Measurements from ENCODE around the gene ZNF81.
"Not testable (repeated sequence)": the region's sequence is repeated elsewhere in the genome, so short reads cannot be mapped to it uniquely, and the experiment has no call there.

The ZNF81 gene

DNA sequence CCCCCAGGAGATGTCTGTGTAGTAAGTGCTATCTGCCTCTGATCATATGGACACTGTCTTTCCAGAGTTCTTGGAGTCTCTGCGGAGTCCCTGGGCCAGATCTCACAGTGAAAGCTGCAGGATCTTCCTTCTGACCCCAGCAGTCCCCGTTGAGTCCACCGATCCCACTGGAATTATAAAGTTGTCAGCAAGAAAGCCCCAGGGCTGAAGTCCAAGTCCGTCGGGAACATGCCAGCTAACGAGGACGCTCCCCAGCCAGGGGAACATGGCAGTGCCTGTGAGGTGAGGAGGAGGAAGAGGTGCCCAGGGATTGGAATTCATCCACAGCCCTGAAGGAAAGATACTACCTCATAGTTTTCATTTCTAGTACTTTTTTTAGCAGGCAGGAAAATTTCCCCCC is 9.3 kb downstream of the ZNF81 start:
- DNase-seq, result no peak

DNA sequence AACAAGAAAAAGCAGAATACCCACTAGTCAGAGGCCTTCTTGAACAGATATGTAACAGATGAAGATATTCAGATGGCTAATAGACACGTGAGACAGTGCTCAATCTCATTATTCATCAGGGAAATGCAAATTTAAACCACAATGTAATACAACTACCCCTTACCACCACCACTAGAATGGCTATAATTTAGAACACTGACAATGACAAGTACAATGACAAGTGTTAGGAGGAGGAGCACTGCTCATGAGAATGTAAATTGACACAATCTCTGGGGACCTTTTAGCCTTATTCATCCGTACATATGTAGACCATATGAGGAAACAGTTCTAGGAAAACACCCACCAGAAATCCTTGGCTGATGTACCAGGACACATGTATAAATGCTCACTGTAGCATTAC is 13.1 kb downstream of the ZNF81 start:
- DNase-seq, result no peak

DNA sequence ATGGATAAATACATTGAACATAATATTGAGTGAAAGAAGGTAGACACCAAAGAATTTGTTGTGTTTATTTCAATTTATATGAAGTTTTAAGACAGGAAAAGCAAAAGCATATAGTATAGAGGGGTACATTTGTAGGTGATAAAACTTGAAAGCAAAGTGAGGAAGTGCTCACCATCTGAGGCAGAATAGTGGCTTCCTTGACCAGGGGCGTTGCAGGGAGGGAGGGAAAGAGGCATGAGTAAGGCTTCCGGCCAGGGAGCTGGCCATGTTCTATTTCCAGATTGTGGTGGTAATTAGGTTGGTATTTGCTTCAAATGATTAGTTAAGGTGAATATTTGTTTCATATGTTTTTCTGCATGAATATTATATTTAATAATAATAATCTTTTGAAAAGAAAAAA is 13.7 kb downstream of the ZNF81 start:
- DNase-seq, result not testable (repeated sequence)

DNA sequence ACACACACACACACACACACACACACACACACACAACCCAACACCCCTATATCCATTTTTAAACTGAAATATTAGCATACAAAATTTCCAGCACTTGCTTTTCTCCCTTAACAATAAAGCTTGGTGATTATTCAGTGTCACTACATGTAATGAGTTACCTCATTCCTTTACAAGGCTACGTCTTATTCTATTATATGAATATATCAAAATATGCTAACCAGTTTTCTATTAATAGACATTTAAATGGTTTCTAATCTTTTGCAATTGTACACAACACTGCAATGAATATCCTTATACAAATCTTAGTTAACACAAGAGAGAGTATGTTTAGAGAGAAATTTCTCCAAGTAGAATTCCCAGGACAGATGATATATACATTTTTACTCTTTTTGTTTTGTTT is 14.2 kb downstream of the ZNF81 start:
- DNase-seq, result no peak

DNA sequence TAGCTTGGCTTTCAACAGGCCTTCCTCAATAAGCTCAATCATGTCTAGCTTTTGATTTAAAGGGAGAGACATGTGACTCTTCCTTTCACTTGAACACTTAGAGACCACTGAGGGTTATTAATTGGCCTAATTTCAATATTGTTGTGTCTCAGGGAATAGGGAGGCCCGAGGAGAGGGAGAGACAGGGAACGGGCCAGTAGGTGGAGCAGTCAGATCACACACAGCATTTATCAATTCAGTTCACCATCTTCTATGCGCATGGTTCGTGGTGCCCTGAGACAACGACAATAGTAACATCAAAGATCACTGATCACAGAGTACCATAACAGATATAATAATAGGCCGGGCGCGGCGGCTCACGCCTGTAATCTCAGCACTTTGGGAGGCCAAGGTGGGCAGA is 17.8 kb downstream of the ZNF81 start:
- DNase-seq, result peak; percentile 57

DNA sequence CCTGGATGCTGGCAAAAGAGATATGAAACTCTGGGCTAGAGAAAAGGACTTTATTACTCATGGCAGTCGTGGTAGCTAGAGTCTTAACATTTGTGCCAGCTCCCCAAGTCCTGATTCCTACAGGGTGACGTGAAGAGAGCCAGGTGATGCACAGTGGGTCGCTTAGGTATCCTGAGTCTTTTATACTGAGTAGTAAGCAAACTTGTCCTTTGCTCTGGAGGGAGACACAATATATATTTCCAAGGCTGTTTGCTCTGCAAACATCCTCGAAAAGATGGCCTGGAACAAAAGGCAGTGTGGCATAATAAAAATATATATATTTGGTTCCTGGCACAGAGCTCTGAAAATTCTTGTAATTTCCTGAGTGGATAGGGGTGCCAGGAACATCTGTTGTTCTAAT is 23.0 kb downstream of the ZNF81 start:
- DNase-seq, result no peak

DNA sequence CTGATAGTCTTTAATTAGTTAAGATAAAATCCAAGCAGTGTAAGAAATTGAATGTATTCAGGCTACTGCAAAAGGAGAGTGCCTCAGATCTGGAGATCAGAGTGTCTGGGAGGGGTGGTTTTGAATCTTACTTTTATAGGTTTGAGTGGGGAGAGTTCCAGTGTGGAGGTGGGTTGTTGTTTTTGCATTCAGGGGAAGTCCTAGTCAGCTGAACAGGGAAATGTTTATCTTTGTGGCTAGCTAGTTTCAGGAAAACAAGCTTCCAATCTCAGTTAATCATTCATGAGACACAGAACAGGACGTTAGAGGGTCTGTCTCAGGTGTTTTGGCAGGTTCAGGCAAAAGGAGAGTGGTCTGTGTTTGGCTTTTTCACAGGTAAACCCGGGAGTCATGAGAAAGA is 26.0 kb downstream of the ZNF81 start:
- DNase-seq, result no peak

DNA sequence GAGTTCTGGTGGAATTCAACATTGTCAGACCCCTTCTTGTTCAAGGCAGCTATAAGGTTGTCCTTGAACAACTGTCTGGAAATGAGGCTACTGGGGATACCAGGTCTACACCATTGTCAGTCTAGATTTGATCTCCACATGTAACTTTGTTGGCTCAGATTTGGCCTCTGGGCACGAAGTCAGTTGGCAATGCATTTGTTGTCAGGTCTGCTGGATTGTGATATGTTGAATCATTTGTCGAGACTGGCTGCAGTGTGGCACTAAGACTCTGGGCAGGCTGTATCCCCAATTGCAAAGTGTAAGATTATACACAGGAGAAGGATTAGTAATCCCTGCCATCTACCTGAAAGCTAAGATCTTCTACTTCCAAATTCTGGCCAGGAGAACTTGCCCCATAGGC is 26.5 kb downstream of the ZNF81 start:
- no peak for DNase-seq

DNA sequence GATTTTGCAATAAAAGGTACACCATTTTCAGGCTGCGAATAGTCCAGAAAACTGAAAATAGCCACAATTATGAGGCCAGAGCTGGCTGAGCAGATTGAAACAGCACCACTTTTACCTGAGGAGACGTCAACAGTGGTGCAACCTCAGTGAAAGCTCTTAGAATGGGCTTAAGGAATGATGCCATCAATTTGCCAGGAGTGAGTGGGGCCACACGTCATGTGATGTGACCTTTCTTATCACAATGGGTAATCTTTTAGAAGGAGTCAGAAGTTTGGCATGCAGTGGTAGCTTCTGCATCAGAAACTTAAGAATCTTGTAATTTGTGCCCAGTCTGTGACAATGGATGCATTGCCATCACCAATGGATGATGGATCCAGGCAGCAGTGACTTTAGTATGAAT is 27.6 kb downstream of the ZNF81 start:
- DNase-seq, result no peak

DNA sequence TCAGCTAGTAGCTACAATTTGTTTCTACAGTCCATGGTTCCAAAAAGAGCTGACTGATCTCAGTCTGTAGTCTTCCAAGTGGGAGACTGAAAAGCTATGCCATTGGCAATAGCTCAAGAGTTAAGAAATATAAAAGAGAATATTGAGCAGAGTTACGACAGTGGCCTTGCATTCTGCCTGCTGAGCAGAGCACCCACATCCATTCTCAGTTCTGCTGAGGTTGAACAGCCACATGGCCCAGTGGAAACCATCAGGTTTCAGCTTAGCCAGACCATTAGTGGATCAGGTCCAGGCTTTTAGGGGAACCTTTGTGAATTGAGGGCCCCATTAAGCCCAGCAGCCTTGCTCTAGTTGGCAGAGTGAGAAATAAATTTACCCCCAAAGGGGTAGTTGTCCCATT is 28.1 kb downstream of the ZNF81 start:
- DNase-seq, result no peak

DNA sequence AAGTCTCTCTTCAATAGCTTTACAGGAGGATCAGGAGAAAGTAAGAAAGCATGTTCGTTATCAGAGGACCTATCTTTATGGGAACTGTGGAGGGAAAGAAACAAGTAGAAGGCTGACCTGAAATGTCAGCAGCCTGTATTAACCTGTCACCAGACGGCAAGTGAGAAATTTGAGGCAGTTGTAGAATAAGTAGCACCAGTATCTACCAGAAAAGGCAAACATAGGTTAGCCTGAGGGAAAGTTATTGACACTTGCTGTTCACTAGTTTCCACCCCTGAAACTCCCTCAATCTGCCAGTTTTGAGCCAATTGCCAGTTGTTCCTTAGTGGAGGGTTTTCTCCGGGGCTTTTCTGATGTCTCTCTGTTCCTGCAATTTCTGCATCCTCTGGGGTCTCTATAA is 36.4 kb downstream of the ZNF81 start:
- DNase-seq, result no peak

DNA sequence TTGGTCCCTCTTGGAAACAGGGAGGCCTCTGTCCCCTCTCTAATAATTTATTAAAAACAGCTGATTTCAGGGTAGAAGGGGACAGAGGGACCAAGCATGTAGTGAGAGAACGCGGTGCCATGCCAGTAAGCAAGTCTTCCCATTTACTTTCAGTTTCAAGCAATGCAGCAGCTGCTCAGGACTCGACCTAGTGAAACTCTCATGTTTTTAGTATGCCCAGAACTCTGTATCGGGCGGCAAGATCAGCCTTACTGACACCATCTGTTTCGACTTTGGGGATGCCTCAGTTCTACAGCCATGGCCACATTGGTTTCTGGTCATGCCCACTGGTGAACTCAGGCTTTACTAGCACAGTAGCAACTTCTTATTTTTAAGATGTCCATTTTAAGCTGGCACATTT is 40.6 kb downstream of the ZNF81 start:
- DNase-seq, result no peak

DNA sequence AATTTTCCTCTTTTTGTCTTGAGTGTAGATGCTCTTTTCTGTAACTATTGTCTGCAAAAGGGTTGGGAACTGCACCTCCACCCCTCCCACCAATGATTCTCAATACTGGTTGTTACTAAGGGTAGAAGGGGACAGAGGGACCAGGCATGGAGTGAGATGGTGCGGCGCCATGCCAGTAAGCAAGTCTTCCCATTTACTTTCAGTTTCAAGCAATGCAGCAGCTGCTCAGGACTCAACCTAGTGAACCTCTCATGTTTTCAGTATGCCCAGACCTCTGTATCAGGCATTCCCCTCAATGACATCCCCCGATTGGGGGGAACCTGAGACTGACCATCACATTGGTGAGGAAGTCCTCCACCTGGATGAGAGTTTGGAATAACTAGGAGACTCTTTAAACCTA is 41.5 kb downstream of the ZNF81 start:
- no peak for DNase-seq

DNA sequence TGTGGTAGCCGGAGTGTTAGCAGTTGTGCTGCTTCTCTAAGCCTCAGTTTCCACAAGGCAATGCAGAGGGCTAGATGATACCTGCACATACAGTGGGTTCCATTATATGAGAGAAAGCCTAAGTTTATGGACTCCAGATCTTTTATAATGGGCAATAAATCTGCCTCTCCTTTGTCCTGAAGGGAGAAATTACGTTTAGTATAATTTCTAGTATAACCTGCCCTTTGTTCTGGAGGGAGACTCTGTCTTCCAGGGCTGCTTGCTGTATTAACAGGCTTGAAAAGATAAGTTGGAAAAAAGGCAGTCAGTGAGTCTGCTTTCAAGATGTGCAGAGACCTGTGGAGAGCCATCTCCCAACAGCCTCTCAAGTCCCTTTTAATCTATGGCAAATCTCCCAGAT is 42.8 kb downstream of the ZNF81 start:
- DNase-seq, result no peak

DNA sequence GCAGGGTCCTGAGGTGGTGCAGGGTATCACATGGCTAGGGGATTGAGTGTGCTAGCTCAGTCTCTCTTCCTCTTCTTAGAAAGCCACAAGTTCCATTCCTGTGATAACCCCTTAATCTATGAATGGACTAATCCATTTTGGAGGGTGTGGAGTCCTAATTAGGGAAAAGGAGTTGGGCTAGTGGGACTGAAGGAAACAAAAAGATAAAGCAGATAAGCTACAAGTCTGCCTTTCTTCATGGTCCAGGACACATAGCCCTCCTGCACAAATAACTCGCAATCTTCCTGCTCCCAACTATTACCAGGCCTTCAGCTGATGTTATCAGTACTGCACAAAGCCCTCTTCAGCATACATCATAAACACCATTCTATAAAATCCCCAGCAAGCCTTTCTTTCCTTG is 44.2 kb downstream of the ZNF81 start:
- DNase-seq, result no peak

DNA sequence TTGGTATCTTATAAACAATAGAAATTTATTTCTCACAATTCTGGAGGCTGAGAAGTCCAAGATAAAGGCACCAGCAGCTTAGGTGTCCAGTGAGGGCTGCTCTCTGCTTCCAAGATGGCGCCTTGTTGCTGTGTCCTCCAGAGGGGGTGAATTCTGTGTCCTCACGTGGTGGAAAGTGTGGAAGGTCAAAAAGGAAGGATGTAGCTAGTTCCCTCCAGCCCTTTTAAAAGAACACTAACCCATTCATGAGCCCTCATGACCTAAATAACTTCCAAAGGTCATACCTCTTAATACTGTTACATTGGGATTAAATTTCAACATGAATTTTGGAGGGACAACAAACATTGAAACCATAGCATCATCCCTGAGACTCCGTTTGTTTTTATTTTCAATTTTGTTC is 48.8 kb downstream of the ZNF81 start:
- no peak for DNase-seq

DNA sequence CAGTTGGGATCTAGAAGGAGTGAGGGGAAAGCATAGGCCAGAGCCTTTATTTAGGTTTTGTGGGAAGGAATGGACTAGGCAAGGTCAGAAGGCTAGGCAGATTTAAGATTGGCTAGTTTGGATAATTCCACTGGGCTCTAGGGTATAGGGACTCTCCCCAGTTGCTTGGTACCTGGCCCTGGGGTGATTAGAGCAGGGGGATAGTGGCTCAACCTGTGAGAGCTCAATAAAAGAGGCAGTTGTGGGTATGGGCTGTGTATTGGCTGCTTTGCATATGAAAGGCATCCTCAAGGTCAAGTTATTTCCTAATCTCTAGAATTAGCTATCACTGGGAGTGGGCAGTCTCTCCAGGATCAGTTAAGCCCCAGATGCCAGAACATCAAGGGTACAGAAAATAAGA is 61.3 kb downstream of the ZNF81 start:
- no peak for DNase-seq

DNA sequence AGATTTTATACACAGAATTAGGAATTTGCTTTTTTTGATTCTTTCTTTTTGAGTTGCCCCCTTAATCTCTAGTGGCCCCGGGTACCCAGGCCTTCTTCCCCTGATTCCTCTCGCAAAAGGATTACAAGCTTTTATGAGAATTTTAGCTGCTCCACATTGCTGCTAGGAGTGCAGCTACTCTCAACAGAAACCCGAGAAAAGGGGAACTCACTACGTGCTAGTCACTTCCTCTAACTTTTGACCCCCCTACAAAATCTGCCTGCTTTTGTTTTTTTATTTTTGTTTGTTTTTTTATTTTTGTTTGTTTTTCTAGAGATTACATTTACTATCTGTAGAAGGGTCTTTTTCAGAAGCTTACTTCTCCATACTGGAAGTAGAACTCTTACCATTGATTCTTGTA is 64.1 kb downstream of the ZNF81 start:
- no peak for DNase-seq

DNA sequence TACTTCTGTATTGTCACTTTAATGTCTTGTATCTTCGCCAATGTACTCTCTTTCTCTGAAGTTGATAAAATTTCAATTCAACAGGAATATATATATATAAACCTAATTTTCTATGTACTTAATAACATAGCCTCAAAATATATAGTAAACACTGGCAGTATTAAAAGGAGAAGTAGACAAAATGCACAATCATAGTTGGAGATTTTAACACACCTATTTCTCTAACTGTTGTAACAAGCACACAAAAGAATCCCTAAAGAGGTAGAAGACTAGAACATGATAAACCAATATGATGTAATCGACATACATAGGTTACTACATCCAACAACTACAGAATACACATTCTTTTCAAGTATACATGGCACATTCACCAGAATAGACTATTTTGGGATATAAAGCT is 65.5 kb downstream of the ZNF81 start:
- no peak for DNase-seq

DNA sequence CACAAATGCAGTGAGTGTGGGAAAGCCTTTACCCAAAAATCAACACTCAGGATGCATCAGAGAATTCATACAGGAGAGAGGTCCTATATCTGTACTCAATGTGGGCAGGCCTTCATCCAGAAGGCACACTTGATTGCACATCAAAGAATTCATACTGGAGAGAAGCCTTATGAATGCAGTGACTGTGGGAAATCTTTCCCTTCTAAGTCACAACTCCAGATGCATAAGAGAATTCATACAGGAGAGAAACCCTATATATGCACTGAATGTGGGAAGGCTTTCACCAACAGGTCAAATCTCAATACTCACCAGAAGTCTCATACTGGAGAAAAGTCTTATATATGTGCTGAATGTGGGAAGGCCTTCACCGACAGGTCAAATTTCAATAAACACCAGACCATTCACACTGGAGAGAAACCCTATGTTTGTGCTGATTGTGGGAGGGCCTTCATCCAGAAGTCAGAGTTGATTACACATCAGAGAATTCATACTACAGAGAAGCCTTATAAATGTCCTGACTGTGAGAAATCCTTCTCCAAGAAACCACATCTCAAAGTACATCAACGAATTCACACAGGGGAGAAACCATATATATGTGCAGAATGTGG is 79.3 kb downstream of the ZNF81 start:
- DNase-seq, result no peak

DNA sequence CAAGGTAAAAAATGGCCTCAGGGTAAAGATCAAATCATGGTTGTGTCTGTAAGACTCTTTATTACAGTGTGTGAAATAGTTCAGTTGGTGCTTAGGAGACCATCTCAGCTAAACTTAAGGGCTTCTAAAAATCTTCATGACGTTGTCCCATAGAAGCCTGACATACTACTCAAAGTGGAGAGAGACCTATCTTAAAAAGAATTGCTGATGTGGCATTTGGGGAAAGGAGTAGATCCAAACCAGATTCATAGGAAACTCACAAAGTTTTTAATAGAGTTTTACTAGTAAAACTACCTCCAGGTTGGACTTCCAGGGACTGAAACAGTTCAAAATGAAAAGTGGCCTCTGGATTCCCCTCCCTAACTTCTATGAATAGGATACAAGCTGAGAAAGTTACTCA is 81.6 kb downstream of the ZNF81 start:
- no peak for DNase-seq

DNA sequence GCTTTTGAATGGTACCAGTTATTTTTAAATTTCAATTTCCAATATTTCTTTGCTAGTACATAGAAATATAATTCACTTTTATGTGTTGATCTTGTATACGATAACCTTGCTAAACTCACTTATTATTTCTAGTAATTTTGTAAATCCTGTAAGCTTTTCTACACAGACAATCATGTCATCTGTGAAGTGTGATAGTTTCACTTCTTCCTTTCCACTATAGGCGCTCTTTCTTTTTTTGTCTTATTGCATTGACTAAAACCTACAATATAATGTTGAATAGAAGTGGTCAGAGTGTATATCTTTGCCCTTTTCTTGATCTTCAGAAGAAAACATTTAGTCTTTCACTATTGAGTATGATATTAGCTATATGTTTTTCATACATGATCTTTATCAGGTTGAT is 90.5 kb downstream of the ZNF81 start:
- DNase-seq, result no peak

DNA sequence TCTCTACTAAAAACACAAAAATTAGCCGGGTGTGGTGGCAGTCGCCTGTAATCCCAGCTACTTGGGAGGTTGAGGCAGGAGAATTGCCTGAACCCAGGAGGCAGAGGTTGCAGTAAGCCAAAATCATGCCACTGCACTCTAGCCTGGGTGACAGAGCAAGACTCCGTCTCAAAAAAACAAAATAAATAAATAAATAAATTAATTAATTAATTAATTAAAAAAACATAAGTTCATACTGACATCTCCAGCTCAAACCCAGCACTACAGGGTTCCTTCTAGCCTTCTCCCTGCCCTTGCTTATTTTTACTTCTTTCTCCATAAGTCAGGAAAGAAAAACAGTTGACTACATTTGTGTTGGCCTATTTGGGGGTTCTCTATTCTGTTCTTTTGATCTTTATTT is 95.3 kb downstream of the ZNF81 start:
- DNase-seq, result not testable (repeated sequence)

DNA sequence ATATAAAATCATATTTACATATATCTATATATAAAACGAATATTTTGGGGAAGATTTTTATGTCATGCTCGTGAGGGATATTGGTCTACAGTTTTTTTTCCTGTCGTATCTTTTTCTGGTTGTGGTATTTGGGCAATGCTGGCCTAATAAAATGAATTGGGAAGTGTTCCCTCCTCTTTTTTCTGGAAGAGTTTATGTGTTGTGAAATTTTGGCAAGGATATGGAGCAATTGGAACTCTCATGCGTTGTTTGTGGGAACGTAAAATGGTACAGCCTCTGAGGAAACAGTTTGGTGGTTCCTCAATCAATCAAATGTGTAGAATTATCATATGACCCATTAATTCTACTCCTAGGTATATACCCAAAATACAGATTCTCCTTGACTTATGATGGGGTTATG is 97.2 kb downstream of the ZNF81 start:
- DNase-seq, result no peak

DNA sequence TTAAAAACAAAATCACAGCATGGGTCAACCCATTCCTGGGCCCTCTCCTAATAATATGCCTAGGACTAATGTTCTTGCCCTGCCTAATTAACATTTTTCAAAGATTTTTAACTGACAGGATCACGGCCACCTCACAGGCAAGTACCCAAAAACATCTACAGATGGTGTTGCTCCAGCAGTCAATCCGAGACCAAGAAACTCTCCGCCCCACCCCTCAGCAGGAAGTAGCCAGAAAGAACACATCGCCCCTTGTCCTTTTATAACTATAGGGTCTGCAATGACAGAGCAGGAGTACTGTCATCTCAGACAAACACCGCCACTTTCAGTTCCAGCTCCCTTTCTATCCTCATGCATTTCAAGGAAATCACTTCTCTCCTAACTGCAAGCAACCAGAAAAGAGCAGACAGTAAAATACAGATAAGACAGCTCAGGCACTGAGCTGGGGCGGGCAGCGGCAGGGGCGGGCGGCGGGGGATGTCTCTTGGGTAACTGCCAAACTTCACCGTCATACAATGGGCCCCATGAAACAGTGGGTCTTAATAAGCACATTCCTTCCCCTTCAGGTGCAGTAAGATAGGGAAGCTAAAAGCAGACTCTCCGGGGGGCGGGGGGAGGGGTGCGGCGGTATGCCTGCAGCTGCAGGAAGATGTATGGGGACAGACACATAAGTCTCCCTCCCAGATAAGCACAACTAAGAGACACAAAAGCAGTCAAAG is 99.7 kb downstream of the ZNF81 start:
- no peak for DNase-seq
